HG03342 (cell line): ENCODE results near the gene TAF4.
"Not testable (repeated sequence)": the region's sequence is repeated elsewhere in the genome, so short reads cannot be mapped to it uniquely, and the experiment has no call there.

Source experiments
- ATAC-seq: cut with Tn5 transposase; IDR thresholded peaks from one replicate; pipeline ENCODE4 v1.9.1; 2021; ENCODE audit warnings: mild to moderate bottlenecking, moderate library complexity; ENCODE audit not compliant: unreplicated experiment

TAF4 gene

DNA sequence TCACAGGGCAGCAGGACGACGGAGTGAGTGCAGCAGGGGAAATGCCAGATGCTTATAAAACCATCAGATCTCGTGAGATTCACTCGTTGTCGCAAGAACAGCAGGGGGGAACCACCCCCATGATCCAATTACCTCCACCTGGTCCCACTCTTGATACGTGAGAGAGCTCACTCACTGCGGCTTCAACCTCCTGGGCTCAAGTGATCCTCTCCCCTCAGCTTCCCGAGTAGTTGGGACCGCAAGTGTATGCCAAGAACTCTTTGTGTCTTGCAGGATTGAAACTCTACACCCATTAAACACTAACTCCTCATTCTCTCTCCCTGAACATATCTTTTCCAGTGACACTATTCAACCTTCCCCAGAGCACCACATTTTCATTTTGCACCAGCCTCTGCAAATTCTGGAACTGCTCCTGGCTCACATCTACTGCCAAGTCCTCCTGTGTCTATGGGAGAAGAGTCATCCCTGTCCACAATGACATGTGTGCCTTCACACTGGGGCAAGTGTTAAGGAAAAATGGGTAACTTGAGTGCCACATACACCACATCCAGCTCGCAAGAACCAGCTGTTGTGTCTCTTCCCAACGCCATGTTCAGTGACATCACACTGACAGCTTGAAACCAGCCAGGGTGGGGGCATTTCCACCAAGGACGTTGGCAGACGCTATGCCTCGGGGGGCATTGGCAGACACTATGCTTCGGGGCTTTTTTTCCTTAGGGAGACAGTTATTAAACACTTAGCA lies 14.7 kb upstream of the TAF4 start:
- no peak for ATAC-seq

DNA sequence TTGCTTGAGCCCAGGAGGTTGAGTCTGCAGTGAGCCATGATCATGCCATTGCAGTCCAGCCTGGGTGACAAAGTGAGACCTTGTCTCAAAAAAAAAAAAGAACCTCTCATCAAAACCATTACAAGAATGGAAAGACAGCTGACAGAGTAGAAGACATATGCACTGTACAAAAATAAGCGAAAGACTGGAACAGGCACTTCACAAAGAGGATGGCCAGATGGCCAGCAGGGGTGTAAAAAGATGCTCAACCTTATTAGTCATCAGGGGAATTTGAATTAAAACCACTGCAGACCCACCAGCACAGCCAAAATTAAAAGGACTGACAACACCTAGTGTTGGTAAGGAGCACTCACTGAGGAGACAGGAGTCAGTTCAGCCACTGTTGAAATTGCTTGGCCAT lies 13.5 kb upstream of the TAF4 start:
- ATAC-seq, result no peak

DNA sequence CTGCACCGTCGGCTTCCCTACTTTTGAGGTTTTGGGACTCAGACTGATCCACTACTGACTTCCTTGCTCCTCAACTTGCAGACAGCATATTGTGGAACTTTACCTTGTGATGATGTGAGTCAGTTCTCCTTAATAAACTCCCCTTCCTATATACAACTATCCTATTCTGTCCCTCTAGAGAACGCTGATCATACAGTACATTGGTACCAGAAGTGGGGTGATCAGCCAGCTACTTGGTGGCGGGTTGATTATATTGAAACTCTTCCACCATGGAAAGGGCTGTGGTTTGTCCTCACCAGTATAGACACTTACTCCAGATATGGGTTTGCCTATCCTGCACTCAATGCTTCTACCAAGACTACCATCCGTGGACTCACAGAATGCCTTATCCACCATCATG lies 7.6 kb upstream of the TAF4 start:
- no peak for ATAC-seq

DNA sequence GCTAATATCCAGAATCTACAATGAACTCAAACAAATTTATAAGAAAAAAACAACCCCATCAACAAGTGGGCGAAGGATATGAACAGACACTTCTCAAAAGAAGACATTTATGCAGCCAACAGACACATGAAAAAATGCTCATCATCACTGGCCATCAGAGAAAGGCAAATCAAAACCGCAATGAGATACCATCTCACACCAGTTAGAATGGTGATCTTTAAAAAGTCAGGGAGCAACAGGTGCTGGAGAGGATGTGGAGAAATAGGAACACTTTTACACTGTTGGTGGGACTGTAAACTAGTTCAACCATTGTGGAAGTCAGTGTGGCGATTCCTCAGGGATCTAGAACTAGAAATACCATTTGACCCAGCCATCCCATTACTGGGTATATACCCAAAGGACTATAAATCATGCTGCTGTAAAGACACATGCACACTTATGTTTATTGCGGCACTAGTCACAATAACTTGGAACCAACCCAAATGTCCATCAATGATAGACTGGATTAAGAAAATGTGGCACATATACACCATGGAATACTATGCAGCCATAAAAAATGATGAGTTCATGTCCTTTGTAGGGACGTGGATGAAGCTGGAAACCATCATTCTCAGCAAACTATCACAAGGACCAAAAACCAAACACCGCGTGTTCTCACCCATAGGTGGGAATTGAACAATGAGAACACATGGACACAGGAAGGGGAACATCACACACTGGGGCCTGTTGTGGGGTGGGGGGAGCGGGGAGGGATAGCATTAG lies 6.2 kb upstream of the TAF4 start:
- ATAC-seq, result not testable (repeated sequence)

DNA sequence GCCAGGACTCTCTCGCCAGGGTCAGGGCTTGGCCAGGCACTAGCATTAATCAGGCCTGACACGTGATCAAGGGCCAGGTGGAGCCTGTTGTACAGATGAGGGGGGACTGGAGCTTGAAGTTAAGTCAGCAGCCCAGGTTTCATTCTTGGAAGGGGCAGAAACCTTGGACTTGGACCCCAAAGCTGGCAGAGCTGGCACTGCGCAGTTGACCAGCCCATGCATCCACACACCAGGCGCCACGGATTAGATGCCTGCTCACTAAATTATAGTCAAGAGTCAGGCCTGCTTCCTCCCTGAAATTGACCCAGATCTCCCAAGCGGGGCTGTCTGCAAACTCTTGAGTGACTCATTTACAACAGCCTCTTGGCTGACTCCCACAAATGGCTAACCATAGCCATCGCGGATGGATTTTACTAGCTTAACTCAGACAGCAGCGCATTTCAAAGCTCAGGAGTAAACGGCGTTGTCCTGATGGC lies 4.1 kb upstream of the TAF4 start:
- ATAC-seq, result no peak

DNA sequence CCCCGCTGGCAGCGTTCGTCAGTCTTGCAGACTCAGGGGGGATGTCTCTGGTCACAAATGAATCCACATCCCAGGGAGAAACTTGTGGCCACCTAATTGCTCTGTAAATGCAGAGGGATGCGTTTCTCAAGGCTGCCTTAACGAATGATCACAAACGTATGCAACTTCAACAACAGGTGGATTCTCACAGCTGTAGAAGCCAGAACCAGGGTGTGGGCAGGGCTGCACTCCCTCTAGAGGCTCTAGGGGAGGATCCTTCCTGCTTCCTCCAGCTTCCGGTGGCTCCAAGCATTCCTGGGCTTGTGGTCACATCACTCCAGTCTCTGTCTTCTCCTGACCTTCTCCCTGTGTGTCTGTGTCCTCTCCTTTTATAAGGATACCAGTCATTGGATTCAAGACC lies 3.3 kb upstream of the TAF4 start:
- ATAC-seq, result no peak

DNA sequence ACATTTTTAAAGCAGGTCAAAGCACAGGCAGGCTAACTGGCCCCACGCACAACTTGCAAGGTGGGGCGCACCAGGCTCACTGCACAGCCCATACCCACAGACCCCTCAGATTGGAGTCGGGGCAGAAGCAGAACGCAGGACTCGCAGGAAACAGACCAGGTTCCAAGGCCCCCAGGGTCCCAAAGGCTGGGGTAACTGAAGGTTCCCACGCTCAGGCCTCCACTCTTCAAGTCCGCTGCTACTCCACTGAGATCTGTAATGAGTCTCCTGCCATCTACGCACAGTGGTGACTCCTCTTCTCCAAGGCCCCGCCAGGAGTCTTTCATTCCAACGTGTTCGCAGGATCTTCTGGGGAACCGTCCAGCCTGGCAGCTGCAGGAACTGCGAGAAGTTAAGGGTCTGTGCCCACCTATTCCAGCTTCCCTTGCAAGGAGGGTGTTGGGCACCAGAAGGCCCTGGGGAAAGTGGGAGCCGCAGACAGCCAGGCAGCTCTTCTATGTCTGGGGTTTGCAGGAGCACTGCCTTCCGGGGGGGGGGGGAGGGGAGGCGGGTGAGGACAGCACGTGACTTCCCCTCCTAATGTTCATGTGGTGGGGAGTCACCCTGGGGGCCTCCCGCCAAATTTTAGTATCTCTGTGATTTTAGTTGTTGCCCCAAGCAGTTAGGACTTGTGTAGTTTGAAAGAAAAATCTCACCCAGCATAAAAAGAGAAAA lies 2.0 kb upstream of the TAF4 start:
- ATAC-seq, result no peak

DNA sequence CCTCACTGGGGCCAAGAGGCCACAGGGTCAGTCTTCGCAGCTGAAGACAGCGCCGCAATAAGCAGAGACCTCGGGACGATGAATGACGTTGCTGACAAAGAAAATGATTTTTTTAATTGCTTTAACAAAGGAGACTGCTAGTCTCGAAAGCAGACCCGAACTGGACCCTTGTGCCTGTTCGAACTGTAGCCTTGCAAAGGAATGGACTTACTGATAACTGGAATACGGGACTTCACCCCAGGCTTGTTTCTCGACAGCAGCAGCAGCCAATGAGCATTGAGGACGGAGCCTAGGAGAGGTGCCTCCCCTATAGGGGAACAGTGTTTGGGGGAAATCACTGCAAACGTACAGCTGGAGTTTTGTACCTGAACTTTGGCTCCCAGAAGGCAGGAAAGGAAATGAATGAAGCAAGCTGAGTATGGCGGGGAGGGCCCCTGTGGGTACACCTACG lies 1.3 kb upstream of the TAF4 start:
- no peak for ATAC-seq

DNA sequence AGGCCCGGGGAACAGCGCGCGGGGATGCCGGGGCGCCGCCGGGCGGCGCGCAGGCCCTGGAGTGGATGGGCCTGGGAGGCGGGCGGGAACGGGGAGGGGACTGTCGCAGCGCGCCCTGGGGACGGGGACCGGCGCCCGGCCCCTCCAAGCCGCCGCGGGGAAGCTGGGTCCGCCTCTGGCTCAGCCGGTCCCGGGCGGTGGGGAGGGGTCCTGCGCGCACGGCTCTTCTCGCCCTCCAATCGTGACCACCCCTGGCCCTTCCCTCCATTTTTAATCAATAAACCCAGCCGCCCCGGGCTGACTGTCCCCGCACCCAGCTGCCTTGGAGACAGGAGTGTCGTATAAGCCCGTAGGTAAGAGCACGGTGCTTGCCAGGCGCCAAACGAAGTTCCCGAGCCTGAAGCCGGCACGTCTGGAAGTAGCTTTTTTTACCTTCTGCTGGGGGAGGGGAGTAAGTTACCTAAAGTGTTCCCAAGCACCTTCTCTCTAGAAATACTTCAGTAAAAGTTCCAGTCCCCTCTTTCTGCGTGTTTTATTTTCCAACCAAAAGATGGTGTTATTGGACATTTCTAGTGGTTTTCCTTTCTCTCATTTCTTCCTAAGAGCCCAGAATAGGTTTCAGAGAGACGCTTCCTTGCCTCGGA lies 780 bp upstream of the TAF4 start:
- peak; percentile 28 for ATAC-seq

DNA sequence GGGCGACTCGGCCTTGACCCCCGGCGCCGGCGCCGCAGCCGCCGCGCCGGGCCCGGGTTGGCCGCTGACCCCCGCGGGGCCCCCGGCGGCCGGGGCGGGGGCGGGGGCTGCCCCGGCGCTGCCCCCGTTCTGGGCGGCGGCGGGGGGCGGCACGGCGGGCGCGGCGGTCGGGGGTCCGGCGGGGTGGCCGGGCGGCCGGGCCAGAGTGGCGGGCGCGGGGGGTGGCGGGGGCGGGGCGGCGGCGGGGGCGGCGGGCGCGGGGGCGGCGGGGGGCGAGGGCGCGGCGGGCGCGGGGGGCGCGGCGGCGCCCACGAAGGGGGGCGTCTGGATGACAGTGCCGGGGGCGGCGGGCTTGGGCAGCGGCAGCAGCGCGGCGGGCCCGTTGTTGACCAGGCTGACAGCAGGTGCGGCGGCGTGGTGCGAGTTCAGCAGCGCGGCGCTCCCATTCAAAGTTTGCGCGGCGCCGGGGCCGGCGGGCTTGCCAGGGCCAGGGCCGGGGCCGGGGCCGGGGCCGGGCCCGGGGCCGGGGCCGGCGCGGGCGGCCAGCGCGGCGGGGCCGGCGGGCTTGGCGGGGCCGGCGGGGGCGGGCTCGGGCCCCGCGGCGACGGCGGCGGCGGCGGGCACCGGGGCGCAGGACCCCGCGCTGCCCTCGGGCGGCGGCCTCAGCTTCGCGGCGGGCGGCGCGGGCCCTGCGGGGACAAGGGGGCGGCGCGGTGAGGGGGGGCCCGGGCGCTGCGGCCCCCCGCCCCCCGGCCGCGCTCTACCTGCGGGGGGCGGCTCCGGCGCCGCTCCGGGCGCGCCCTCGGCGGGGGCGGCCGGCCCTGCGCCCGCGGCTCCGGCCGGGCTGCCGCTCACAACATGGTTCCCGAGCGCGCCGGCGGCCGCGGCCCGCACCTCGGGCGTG lies 659 bp downstream of the TAF4 start:
- ATAC-seq, result peak; percentile 30

DNA sequence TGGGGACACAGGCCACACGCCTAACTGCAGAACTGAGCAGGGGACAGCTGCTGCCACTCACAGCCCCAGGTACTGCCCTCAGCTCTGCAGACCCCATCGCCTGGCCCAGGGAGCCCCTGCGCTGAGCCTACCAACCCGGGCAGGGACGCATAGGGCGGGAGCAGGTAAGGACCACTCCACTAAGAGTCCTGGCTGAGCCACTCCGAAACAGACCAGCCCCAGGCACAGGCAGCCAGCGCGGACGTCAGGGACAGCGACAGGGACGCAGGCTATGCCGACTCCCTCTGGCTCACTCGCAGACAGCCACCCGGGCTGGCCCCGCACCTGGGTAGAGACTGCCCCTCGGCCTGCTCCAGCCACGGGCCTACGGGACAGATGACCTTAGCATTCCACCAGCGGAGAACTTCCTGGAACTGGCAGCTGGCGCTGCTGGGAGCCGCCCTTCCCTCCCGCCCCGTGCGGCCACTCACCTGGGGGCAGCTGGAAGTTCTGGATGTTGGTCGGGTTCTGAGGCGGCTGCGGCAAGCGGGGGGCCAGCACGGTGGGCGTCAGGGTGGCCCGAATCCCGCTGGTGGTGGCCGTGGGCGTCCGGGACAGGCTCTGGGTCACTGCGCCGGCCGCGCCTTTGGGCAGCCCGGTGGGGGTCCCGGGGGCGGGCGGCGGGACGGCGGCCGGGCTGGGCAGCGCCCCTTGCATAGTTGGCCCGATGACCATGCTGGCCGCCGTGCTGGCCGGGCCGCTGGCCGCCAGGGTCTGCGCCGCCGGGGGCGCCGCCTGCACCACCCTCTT lies 1.5 kb downstream of the TAF4 start:
- no peak for ATAC-seq

DNA sequence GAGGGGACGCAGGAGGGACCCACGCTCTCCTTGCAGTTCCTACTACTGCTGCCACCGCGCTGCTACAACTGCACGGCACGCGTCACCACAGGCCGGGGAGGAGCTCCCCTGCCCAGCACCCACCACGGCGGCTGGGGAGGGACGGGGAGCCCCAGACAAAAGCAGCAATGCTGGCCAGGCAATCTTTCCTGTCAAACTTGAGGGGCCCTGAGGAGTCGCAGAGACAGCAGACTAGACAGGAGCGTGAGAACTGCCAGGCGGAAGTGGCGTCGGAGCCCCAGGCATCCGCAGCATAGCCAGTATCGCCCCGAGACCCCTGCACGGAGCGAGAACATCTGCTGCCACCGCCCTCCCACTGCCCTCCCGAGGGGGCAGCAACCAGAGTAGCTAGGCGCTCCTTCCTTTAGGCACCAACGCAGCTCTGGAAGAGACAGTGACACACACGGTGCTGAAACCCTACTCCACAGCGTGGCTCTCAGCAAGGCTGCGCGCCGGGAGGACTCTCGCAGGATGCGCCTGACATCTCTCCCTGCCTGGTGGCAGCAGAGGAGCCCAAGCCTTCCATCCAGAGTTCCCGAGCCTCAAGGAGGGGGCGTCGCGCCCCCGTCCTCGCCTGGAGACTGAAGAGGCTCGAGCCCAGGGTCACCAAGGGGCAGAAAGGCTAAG lies 2.2 kb downstream of the TAF4 start:
- no peak for ATAC-seq

DNA sequence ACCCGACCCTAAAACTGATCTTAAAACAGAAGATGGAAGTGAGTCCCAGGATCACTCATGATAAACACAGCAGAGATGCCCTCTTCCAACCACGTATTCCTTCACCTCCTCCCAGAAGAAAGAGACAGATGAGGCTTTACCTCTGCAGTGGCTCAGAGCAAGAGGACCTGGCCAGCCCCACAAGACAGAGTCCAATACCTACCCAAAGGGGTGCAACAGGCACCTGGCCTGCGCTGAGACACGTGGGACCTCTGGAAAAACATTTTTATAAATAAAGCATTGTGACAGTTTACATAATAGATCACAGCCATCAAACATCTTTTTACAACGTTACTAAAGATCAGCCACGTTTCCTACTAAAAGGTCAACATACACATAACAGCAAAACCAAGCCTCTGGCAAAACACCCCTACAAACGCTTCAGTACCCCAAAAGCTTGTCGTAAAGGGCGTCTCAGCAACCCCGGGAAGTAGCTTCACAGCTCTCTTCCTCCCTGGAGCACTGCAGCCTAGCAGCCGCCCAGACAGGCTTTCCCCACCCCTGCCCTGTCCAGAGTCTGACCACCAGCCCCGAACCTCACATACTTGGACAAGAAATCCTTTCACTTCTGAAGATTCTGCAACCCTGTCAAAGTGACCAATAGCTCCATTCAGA lies 2.9 kb downstream of the TAF4 start:
- no peak for ATAC-seq

DNA sequence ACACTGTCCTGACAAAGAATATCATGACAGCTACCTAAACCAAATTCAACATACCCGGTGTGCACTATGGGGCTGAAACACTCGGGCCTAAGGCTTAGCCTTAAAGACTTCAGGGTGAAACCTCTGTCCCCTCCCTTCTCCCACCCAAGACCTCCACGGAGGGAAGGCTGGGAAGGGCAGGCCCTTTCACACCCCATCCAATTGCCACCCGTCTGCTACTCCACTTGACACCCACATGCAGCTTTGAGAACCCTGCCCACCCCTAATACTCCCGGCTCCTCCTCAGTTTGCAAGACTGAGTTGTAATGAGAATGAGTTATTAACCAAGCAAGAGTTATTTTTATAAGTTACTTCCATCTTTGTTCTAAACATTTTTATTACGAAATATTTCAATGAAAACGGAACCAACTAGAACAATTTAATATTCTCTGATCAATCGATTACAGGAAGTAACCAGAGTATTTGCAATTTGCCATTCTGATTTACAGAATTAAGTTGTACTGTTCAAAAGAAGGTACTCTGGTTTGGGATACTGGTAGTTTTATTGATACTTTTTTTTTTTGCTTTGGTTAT lies 3.7 kb downstream of the TAF4 start:
- no peak for ATAC-seq

DNA sequence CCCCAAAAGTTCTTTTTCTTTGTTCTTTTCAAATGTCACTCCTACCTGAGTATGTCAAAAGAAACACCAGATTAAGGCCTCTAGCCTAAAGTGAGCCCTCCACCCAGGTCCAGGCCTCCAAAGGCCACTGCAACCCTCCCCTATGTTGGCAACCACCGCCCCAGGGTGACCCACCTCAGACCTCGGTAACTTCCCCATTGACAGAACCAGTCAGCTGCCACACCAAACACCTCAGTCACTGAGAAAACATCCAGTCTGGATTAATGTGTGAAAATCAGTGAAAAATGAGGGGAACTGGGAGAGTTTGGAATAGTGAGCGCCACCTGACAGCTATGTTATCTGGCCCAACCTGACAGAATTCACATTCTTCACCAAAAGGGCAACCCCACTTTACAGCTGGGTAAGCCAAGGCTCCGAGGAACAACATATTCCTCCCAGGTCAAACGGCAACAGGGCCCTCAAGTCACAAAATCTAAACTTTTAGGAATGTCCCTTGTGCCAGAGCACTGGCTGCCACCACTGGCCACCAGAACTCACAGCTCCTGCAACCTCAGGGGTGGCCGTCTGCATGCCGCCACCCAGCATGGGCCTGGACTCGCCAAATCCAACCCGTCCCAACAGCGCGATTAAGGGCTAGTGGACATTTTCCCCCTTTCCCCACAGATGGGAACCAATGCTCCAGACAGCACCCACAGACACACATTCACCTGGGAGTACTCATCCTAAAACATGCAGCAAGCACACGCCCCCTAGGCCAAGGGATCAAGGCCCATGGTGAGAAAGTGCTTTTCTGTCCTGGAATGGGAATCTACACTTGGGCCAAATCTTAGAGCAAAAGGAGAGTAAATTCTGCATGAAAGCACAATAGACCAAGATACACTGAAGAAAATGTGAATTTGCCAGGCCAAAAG lies 4.8 kb downstream of the TAF4 start:
- no peak for ATAC-seq

DNA sequence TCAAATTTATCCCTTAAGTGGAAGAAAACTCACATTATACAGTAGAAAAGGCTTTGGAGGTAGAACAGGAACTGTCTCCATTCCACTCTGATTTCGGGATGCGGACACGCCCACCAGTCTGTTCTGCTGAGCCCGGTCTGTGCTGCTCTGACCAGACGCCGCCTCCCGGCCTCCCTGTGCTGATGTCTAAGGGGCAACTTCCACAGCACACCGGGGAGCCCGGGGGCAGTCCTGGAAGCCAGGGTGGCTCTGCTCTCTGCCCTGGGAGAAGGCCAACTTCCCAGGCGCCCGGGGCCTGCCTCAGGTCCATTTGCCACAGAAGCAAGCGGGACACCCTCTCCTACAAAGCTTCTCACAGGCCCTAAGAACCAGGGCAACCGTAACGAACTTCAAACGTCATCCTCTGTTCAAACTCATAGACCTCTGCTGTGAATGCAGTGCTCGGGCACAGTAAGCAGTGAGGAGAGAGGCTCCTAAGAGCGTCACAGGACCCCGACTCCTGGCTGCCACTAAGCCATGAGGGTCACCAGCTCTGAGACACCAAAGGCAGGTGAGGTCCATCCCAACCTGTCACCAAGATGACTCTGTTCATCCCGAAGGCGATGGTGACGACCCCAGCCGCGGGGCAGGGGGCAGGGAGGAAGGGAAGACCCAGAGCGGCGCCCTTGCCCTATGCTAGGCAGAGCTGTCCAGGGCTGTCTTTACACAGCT lies 5.6 kb downstream of the TAF4 start:
- no peak for ATAC-seq
